H1 (cell line): ENCODE measurements around the gene ARHGAP21. TPM values are rescaled to one million over a fixed set of nuclear protein-coding genes. Genes with fewer than 3 reads are reported as not detected.

Source experiments
- CTCF ChIA-PET: fragments of 300-600 bp; sonication (Branson Sonifier 250); formaldehyde crosslinking; loops from one replicate; lab custom pipeline; 2021; ENCODE audit not compliant: partially characterized antibody; lab: Charles Lee
- POLR2A ChIA-PET: fragments of 300-600 bp; sonication (Branson Sonifier 250); formaldehyde crosslinking; loops from one replicate; lab custom pipeline; 2021; ENCODE audit warnings: inconsistent platforms; ENCODE audit not compliant: partially characterized antibody; lab: Charles Lee
- DNase-seq, 2 experiments: peaks; one replicate each; pipeline versions ENCODE4 v3.0.0 to v3.0.0-alpha.2; 2010 to 2022; ENCODE audit warnings: low spot score in 2 of 2, low read depth in 1 of 2, mixed read lengths in 1 of 2
- FAIRE-seq: peaks from 2 replicates; lab custom pipeline; 2011; peaks lifted over from hg19 to GRCh38; lab: Jason Lieb, UNC
- H2AFZ ChIP-seq: 2 replicates; pipeline ENCODE4 v1.8.1; 2012; ENCODE audit warnings: low read length, inconsistent platforms
- H2AK5ac ChIP-seq: 2 replicates; pipeline ENCODE4 v1.6.1; 2013; ENCODE audit warnings: low read depth, low read length
- H2BK120ac ChIP-seq: replicated peaks from 2 replicates; pipeline ENCODE3; 2013; ENCODE audit warnings: low read depth, low read length, inconsistent platforms
- H2BK12ac ChIP-seq: 2 replicates; pipeline ENCODE4 v1.6.1; 2013; ENCODE audit warnings: low read depth, low read length
- H2BK15ac ChIP-seq: 2 replicates; pipeline ENCODE4 v1.6.1; 2013; ENCODE audit warnings: low read length
- H2BK20ac ChIP-seq: 2 replicates; pipeline ENCODE4 v1.6.1; 2013; ENCODE audit warnings: low read length
- H2BK5ac ChIP-seq: 2 replicates; pipeline ENCODE4 v1.6.1; 2013; ENCODE audit warnings: low read depth, low read length
- H3K14ac ChIP-seq: 2 replicates; pipeline ENCODE4 v1.6.1; 2013; ENCODE audit warnings: inconsistent platforms; ENCODE audit not compliant: insufficient read length
- H3K18ac ChIP-seq: 2 replicates; pipeline ENCODE4 v1.6.1; 2013; ENCODE audit warnings: low read length; ENCODE audit errors: extremely low read depth
- H3K23ac ChIP-seq: 2 replicates; pipeline ENCODE4 v1.6.1; 2013; ENCODE audit warnings: inconsistent platforms; ENCODE audit not compliant: insufficient read length
- H3K23me2 ChIP-seq: 2 replicates; pipeline ENCODE4 v1.6.1; 2013; ENCODE audit warnings: low read depth, low read length
- H3K27ac ChIP-seq: 2 replicates; pipeline ENCODE4 v1.6.1; 2011; ENCODE audit warnings: low read depth, low read length, inconsistent platforms
- H3K27me3 ChIP-seq, 4 experiments: replicated peaks in 1 of 4; 1 replicate in 1 of 4; 2 replicates in 3 of 4; pipeline versions ENCODE4 v1.6.1 to v1.8.1; 2011 to 2013; ENCODE audit warnings: low read length in 3 of 4, mild to moderate bottlenecking in 3 of 4, inconsistent platforms in 2 of 4, mixed read lengths in 2 of 4, moderate library complexity in 1 of 4; ENCODE audit not compliant: control insufficient read depth in 3 of 4, insufficient read depth in 3 of 4; ENCODE audit errors: extremely low read depth in 1 of 4
- H3K36me3 ChIP-seq, 4 experiments: 2 replicates each; pipeline versions ENCODE4 v1.6.1 to v1.8.1; 2011 to 2013; ENCODE audit warnings: mild to moderate bottlenecking in 4 of 4, low read length in 3 of 4, moderate library complexity in 2 of 4, control low read depth in 1 of 4, inconsistent platforms in 1 of 4; ENCODE audit not compliant: insufficient read depth in 4 of 4, control insufficient read depth in 2 of 4
- H3K4ac ChIP-seq: replicated peaks from 2 replicates; pipeline ENCODE3; 2013; ENCODE audit warnings: low read length, low read depth, mixed read lengths, inconsistent platforms; ENCODE audit not compliant: insufficient read length
- H3K4me1 ChIP-seq, 4 experiments: replicated peaks in 1 of 4; 1 replicate in 1 of 4; 2 replicates in 3 of 4; pipeline versions ENCODE4 v1.6.1 to v1.8.1; 2011 to 2013; ENCODE audit warnings: low read length in 3 of 4, inconsistent platforms in 2 of 4, mixed read lengths in 1 of 4; ENCODE audit not compliant: insufficient read depth in 4 of 4, control insufficient read depth in 3 of 4
- H3K4me2 ChIP-seq, 2 experiments: 2 replicates each; pipeline versions ENCODE4 v1.6.1 to v1.8.1; 2011 to 2013; ENCODE audit warnings: low read depth in 2 of 2, low read length in 2 of 2, control low read depth in 1 of 2, inconsistent platforms in 1 of 2, mild to moderate bottlenecking in 1 of 2; ENCODE audit not compliant: insufficient read depth in 1 of 2
- H3K4me3 ChIP-seq, 4 experiments: fragments of 200-600, 300-600 bp in 1 of 4; sonication (generic), shearing (Covaris generic), sonication (Bioruptor Twin) in 1 of 4; 2 replicates each; pipeline versions ENCODE4 v1.5.1 to v1.8.1; 2011 to 2016; ENCODE audit warnings: low read length in 4 of 4, low read depth in 3 of 4, control low read depth in 2 of 4, inconsistent platforms in 2 of 4, mild to moderate bottlenecking in 2 of 4, mixed read lengths in 1 of 4, moderate library complexity in 1 of 4; ENCODE audit not compliant: insufficient read depth in 2 of 4; ENCODE audit errors: extremely low read depth in 1 of 4
- H3K56ac ChIP-seq: replicated peaks from 2 replicates; pipeline ENCODE3; 2013; ENCODE audit warnings: low read depth, mild to moderate bottlenecking, mixed read lengths, low read length, inconsistent platforms; ENCODE audit not compliant: insufficient read length
- H3K79me1 ChIP-seq: 2 replicates; pipeline ENCODE4 v1.6.1; 2013; ENCODE audit warnings: low read depth, low read length, control low read depth
- H3K79me2 ChIP-seq, 2 experiments: 2 replicates each; pipeline versions ENCODE4 v1.6.1 to v1.8.1; 2012 to 2013; ENCODE audit warnings: low read length in 2 of 2, mild to moderate bottlenecking in 2 of 2, inconsistent platforms in 1 of 2; ENCODE audit not compliant: insufficient read depth in 2 of 2, control insufficient read depth in 1 of 2
- H3K9ac ChIP-seq, 4 experiments: replicated peaks in 1 of 4; 1 replicate in 1 of 4; 2 replicates in 3 of 4; pipeline versions ENCODE4 v1.6.1 to v1.8.1; 2011 to 2013; ENCODE audit warnings: low read depth in 3 of 4, low read length in 3 of 4, control low read depth in 2 of 4, mild to moderate bottlenecking in 2 of 4, moderate library complexity in 2 of 4, inconsistent platforms in 1 of 4; ENCODE audit errors: extremely low read depth in 1 of 4
- H3K9me3 ChIP-seq, 2 experiments: 2 replicates each; pipeline versions ENCODE4 v1.6.1 to v1.8.1; 2012 to 2013; ENCODE audit warnings: mild to moderate bottlenecking in 2 of 2, moderate library complexity in 2 of 2, control low read depth in 1 of 2, inconsistent platforms in 1 of 2, low read depth in 1 of 2, low read length in 1 of 2, mixed read lengths in 1 of 2; ENCODE audit not compliant: insufficient read depth in 2 of 2
- H4K20me1 ChIP-seq, 2 experiments: replicated peaks in 1 of 2; 2 replicates each; pipeline versions ENCODE3 to v1.8.1; 2011 to 2013; ENCODE audit warnings: inconsistent platforms in 2 of 2, low read length in 2 of 2, mild to moderate bottlenecking in 1 of 2; ENCODE audit not compliant: insufficient read depth in 2 of 2, control insufficient read depth in 1 of 2
- H4K5ac ChIP-seq: 2 replicates; pipeline ENCODE4 v1.6.1; 2013; ENCODE audit warnings: low read length, low read depth, mixed read lengths, inconsistent platforms; ENCODE audit not compliant: insufficient read length
- H4K8ac ChIP-seq: 2 replicates; pipeline ENCODE4 v1.8.0; 2013; ENCODE audit warnings: mild to moderate bottlenecking, moderate library complexity, low read length, inconsistent platforms; ENCODE audit not compliant: insufficient read depth; ENCODE audit errors: extremely low read depth
- H4K91ac ChIP-seq: replicated peaks from 2 replicates; pipeline ENCODE3; 2013; ENCODE audit warnings: low read length, mixed read lengths, inconsistent platforms; ENCODE audit not compliant: insufficient read length
- HDAC2 ChIP-seq, 2 experiments: fragments of 300-600 bp in 1 of 2; sonication (generic) in 1 of 2; IDR thresholded peaks; 2 replicates each; pipeline ENCODE4 v1.6.1; 2011 to 2012; ENCODE audit warnings: low read depth in 2 of 2, low read length in 2 of 2, mild to moderate bottlenecking in 2 of 2, moderate library complexity in 2 of 2, borderline replicate concordance in 1 of 2, inconsistent platforms in 1 of 2
- NRF1 ChIP-seq: IDR thresholded peaks from 2 replicates; pipeline ENCODE4 v1.6.1; 2011; ENCODE audit warnings: mild to moderate bottlenecking, low read depth, low read length, improper control_type of control experiment
- RAD21 ChIP-seq, 2 experiments: IDR thresholded peaks in 1 of 2; conservative IDR thresholded peaks in 1 of 2; 2 replicates each; pipeline ENCODE4 v1.6.1; 2011; ENCODE audit warnings: low read depth in 2 of 2, low read length in 2 of 2, improper control_type of control experiment in 1 of 2, inconsistent platforms in 1 of 2, mild to moderate bottlenecking in 1 of 2, moderate library complexity in 1 of 2
- RFX5 ChIP-seq: IDR thresholded peaks from 2 replicates; pipeline ENCODE4 v1.6.1; 2011; ENCODE audit warnings: low read depth, low read length, improper control_type of control experiment, borderline replicate concordance
- SP1 ChIP-seq: IDR thresholded peaks from 2 replicates; pipeline ENCODE4 v1.6.1; 2011; ENCODE audit warnings: low read depth, low read length
- SRF ChIP-seq: IDR thresholded peaks from 2 replicates; pipeline ENCODE4 v1.6.1; 2011; ENCODE audit warnings: mild to moderate bottlenecking, low read depth, low read length, moderate library complexity
- TEAD4 ChIP-seq: IDR thresholded peaks from 2 replicates; pipeline ENCODE4 v1.6.1; 2012; ENCODE audit warnings: low read depth, low read length, inconsistent platforms, mixed read lengths
- polyA plus RNA-seq, 7 experiments: library from polyadenylated mRNA; depleted of rRNA in 3 of 7; stranded (reverse) in 5 of 7; unstranded in 2 of 7; fragments of >200 nt in 5 of 7; fragments of 200-250 nt in 2 of 7; gene quantifications; 1 replicate in 5 of 7; 2 replicates in 1 of 7; 4 replicates in 1 of 7; pipeline versions ENCODE4 v1.2.1 to v1.2.3, GENCODE V29; 2011 to 2013; ENCODE audit warnings: missing spikeins in 2 of 7, mixed read lengths in 2 of 7
- total RNA-seq: library from RNA; stranded (reverse); fragmentation: NEBNext Ultra II Directional; extraction: Animal tissue kit (Norgen Biotek cat#: 25700); gene quantifications from 2 replicates; pipeline ENCODE4 v1.2.1, GENCODE V29; 2021

The ARHGAP21 gene
- total and polyA plus RNA-seq, 2 of the 8 experiments (the other 6 are each of a cell fraction or from before 2014, with no cell fraction given), result 14.4 to 35.3 TPM

GRCh38 chr10:24645784-24646183 lies 77.9 kb downstream of the ARHGAP21 start:
- H3K79me2 ChIP-seq, result no peaks in the 10 kb centered on the region
- no peak overlapping the region for H2AFZ ChIP-seq
- H3K4me3 ChIP-seq, result no peak overlapping the region
- POLR2A ChIA-PET, result interaction anchor here (1.0 kb wide), 1 partner anchor 307 kb away, joined by 3 read pairs; no protein-coding TSS in a partner anchor
- no peak overlapping the region for H3K27ac ChIP-seq
- no peaks in the 10 kb centered on the region for H3K9me3 ChIP-seq
- H3K23ac ChIP-seq, result no peak overlapping the region
- H2BK120ac ChIP-seq, result no peak overlapping the region
- no peaks in the 10 kb centered on the region for H3K23me2 ChIP-seq
- CTCF ChIA-PET, result interaction anchor here (1.0 to 2.6 kb wide), 4 partner anchors 8 to 468 kb away, joined by 3 to 16 read pairs (median 3); no protein-coding TSS in a partner anchor
- H4K20me1 ChIP-seq, result peaks cover 0 to 2% of the 10 kb centered on the region in 2 experiments
- H4K5ac ChIP-seq, result no peak overlapping the region
- no peak overlapping the region for H2AK5ac ChIP-seq
- H3K79me1 ChIP-seq, result no peaks in the 10 kb centered on the region
- no peak for DNase-seq
- H3K36me3 ChIP-seq, result no peaks in the 10 kb centered on the region
- no peak overlapping the region for H2BK15ac ChIP-seq
- no peak overlapping the region for H3K4ac ChIP-seq
- no peak overlapping the region for H3K9ac ChIP-seq
- no peak overlapping the region for H3K4me2 ChIP-seq
- no peak for TF ChIP-seq TEAD4
- TF ChIP-seq SP1, result no peak
- no peak for TF ChIP-seq SRF
- TF ChIP-seq HDAC2 (IDR thresholded peaks at IDR 0.05; ENCODE audit: borderline replicate concordance in 1 of 2, low read depth in 2 of 2, low read length in 2 of 2), result no peak
- TF ChIP-seq NRF1, result no peak
- no peak for TF ChIP-seq RFX5
- TF ChIP-seq RAD21 (IDR thresholded peaks at IDR 0.05 in 1 of 2, conservative IDR thresholded peaks at IDR 0.05 in 1 of 2; ENCODE audit: low read depth in 2 of 2, low read length in 2 of 2), result no peak
- TF ChIP-seq, all 59 proteins: peak for 0
- no peak overlapping the region for H4K8ac ChIP-seq
- H2BK20ac ChIP-seq, result no peak overlapping the region
- peaks cover 0 to 1% (median 0%) of the 10 kb centered on the region in 4 experiments; a peak in 1 of 7 replicates for H3K27me3 ChIP-seq
- H4K91ac ChIP-seq, result no peak overlapping the region
- no peak overlapping the region for H3K56ac ChIP-seq
- FAIRE-seq, result no peak
- H2BK12ac ChIP-seq, result no peak overlapping the region
- no peak overlapping the region for H3K14ac ChIP-seq
- H3K4me1 ChIP-seq, result peaks cover 0 to 3% (median 0%) of the 10 kb centered on the region in 4 experiments; a peak in 2 of 7 replicates
- no peak overlapping the region for H2BK5ac ChIP-seq
- no peak overlapping the region for H3K18ac ChIP-seq
